ENCODE data around the gene FBXL16.

Gene FBXL16

GRCh38 chr16:706189-707061, 824 bp upstream of the FBXL16 start:
- no peak overlapping the region for H3K4me3 ChIP-seq (ENCODE audit: low read depth, low read length)
- TF ChIP-seq CTCF (IDR thresholded peaks at IDR 0.05; ENCODE audit: borderline replicate concordance, insufficient read depth, low read depth, low read length), result no peak

GRCh38 chr16:704552-705380, 835 bp downstream of the FBXL16 start:
- H3K4me3 ChIP-seq (ENCODE audit: low read depth, low read length), result no peak overlapping the region
- no peak for TF ChIP-seq CTCF (IDR thresholded peaks at IDR 0.05; ENCODE audit: borderline replicate concordance, insufficient read depth, low read depth, low read length)

- TF ChIP-seq CTCF (IDR thresholded peaks at IDR 0.05; ENCODE audit: borderline replicate concordance, insufficient read depth, low read depth, low read length), result no peak
These were observed 1.6 kb downstream of the FBXL16 start for GRCh38 chr16:704047-704446.

GRCh38 chr16:703406-703805, 2.2 kb downstream of the FBXL16 start:
- no peak for TF ChIP-seq CTCF (IDR thresholded peaks at IDR 0.05; ENCODE audit: borderline replicate concordance, insufficient read depth, low read depth, low read length)
- H3K4me3 ChIP-seq (ENCODE audit: low read depth, low read length), result no peak overlapping the region

More at GRCh38 chr16:704047-704446, 1.6 kb downstream of the FBXL16 start:
- H3K4me3 ChIP-seq (ENCODE audit: low read depth, low read length), result no peak overlapping the region

- H3K4me3 ChIP-seq (ENCODE audit: low read depth, low read length), result no peak overlapping the region
- no peak for TF ChIP-seq CTCF (IDR thresholded peaks at IDR 0.05; ENCODE audit: borderline replicate concordance, insufficient read depth, low read depth, low read length)
These were observed 3.3 kb downstream of the FBXL16 start for GRCh38 chr16:702341-702740.

GRCh38 chr16:700684-701584, 4.7 kb downstream of the FBXL16 start:
- no peak for TF ChIP-seq CTCF (IDR thresholded peaks at IDR 0.05; ENCODE audit: borderline replicate concordance, insufficient read depth, low read depth, low read length)
- no peak overlapping the region for H3K4me3 ChIP-seq (ENCODE audit: low read depth, low read length)

Data from GM12875 (cell line).